Adipocyte (in vitro differentiated cells): ENCODE measurements around the gene DHX35.
"Not testable (repeated sequence)": the region's sequence is repeated elsewhere in the genome, so short reads cannot be mapped to it uniquely, and the experiment has no call there.

Source experiments
- DNase-seq: peaks from one replicate; pipeline ENCODE4 v3.0.0-alpha.2; 2015; ENCODE audit warnings: low read depth
- H3K27me3 ChIP-seq: replicated peaks from 2 replicates; pipeline ENCODE4 v1.7.0; 2013; ENCODE audit warnings: mild to moderate bottlenecking, low read length, moderate library complexity; ENCODE audit not compliant: control insufficient read depth, insufficient read depth
- H3K36me3 ChIP-seq: 2 replicates; pipeline ENCODE4 v1.7.0; 2013; ENCODE audit warnings: low read length, mild to moderate bottlenecking, moderate library complexity; ENCODE audit not compliant: control insufficient read depth, insufficient read depth, severe bottlenecking
- H3K4me1 ChIP-seq: 2 replicates; pipeline ENCODE4 v1.7.0; 2013; ENCODE audit warnings: mild to moderate bottlenecking, low read length, moderate library complexity; ENCODE audit not compliant: control insufficient read depth, insufficient read depth
- H3K4me3 ChIP-seq: 2 replicates; pipeline ENCODE4 v1.7.0; 2013; ENCODE audit warnings: mild to moderate bottlenecking, low read length, moderate library complexity
- H3K9ac ChIP-seq: 2 replicates; pipeline ENCODE4 v1.7.0; 2013; ENCODE audit warnings: mild to moderate bottlenecking, low read length, moderate library complexity
- H3K9me3 ChIP-seq: 2 replicates; pipeline ENCODE4 v1.7.0; 2013; ENCODE audit warnings: mild to moderate bottlenecking, low read length, moderate library complexity; ENCODE audit not compliant: control insufficient read depth

DHX35 gene

DNA sequence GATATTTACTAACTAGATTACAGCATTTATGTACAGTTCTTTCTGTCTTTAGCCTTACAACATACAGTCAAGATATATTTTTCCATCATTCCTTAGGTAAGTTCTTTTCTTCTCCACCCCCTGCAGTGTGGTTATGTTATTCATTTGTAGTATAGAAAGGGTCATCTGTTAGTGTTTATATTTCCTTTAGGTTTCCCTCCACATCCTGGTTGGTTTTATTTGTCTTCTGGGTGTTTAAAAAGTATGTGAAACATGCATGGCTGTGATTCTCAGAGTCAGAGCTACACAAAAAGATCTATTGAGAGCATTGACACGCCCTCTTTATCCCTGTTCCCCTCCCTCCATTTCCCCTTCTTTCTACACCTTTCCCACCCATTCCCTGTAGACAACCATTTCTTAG lies 20.1 kb downstream of the DHX35 start:
- peaks cover 15% of the 10 kb centered on the region for H3K36me3 ChIP-seq
- H3K9me3 ChIP-seq: no peaks in the 10 kb centered on the region
- H3K9ac ChIP-seq: no peak overlapping the region
- H3K4me3 ChIP-seq: no peak overlapping the region
- no peaks in the 10 kb centered on the region for H3K27me3 ChIP-seq
- peaks cover 26% of the 10 kb centered on the region for H3K4me1 ChIP-seq
- DNase-seq: peak; percentile 9

DNA sequence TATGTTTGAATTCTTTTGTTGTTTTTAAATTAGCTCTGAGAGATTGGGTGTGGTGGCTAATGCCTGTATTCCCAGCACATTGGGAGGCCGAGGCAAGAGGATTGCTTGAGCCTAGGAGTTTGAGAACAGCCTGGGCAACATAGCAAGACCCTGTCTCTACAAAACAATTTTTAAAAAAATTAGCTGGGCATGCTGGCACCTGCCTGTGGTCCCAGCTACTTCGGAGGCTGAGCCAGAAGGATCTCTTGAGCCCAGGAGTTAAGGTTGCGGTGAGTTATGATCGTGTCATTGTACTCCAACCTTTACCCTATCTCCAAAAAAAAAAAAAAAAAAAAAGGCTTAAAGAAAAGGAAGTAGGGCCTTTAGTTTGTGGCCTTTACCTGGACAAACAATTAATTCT lies 22.9 kb downstream of the DHX35 start:
- peaks cover 18% of the 10 kb centered on the region for H3K36me3 ChIP-seq
- no peaks in the 10 kb centered on the region for H3K27me3 ChIP-seq
- no peaks in the 10 kb centered on the region for H3K9me3 ChIP-seq
- peak overlapping the region; percentile 36 for H3K4me3 ChIP-seq
- no peak for DNase-seq
- H3K4me1 ChIP-seq: peaks cover 26% of the 10 kb centered on the region
- H3K9ac ChIP-seq: peak overlapping the region; percentile 57

DNA sequence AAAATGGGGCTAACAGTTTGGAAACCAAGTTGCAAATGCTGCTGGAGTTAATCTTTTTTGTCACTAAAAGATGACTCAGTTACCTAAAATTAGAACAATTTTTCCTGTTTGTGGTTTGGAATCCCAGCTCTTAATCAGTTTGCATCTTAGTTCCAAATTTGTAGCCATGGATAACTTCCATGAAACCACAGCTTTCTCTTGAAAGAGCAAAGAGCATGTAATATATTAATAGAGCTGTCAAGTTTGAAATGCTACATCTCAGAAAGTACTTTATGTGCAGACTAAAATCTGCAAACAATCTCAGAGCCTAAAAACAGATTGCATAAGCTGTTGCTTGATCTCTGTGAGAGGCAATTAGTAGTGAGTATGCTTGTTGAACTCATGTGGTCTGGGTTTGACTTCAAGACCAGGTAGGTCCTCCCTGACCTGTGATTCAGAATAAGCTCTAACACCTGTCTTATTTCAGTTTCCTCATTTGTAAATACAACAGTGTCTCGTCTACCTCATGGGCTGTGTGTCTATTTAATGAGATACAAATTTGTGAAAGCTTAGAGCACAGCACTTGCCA lies 23.5 kb downstream of the DHX35 start:
- peak overlapping the region; percentile 57 for H3K9ac ChIP-seq
- peaks cover 26% of the 10 kb centered on the region for H3K4me1 ChIP-seq
- no peaks in the 10 kb centered on the region for H3K9me3 ChIP-seq
- H3K36me3 ChIP-seq: peaks cover 16% of the 10 kb centered on the region
- no peaks in the 10 kb centered on the region for H3K27me3 ChIP-seq
- DNase-seq: peak; percentile 69
- H3K4me3 ChIP-seq: peak overlapping the region; percentile 36

DNA sequence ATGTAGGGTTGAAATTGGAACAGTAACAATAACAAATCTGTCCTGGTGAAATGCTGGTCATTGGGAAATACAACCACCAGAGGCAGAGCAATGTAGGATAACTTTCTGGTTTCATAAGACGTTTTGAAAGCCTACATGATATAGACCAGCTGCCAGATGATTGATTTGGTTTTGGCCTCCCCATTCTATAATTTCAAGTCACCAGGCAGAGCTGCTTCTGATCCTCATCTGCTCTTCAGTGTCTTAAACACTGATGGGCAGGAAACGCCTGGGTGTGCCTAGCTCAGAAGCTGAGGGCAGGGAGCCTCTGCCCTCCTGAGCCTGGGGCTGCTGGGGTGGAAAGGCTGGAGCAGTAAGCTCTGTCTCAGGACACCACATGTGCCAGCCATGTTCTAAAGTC lies 24.5 kb downstream of the DHX35 start:
- Histone ChIP-seq H3K36me3 (peaks cover 17% of the 10 kb centered on the region), H3K4me3 (no peak overlapping the region), H3K4me1 (peaks cover 26% of the 10 kb centered on the region), H3K9me3 (no peaks in the 10 kb centered on the region), H3K27me3 (no peaks in the 10 kb centered on the region), H3K9ac (no peak overlapping the region)
- DNase-seq: peak; percentile 44

DNA sequence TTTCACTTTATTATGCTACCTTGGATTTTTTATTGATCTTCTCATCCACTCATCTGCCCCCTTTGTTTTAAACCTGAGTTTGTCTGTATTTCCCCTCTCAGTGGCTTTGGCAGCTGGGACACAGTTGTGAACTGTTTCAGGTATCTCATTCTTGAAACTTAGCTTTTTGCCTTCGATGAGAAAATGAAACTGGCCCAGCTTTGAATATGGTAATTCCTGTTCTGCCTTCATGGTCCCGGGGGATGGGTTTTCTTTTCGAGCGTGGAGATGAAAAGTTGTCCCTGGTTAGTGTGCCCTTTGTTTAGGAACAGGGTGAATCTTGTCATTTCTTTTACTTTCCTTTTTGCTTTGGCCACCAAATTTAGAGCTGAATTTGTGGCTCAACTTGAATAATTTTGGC lies 25.6 kb downstream of the DHX35 start:
- no peaks in the 10 kb centered on the region for H3K27me3 ChIP-seq
- H3K4me1 ChIP-seq: peaks cover 26% of the 10 kb centered on the region
- H3K4me3 ChIP-seq: no peak overlapping the region
- H3K9ac ChIP-seq: no peak overlapping the region
- H3K9me3 ChIP-seq: no peaks in the 10 kb centered on the region
- DNase-seq: no peak
- peaks cover 26% of the 10 kb centered on the region for H3K36me3 ChIP-seq

DNA sequence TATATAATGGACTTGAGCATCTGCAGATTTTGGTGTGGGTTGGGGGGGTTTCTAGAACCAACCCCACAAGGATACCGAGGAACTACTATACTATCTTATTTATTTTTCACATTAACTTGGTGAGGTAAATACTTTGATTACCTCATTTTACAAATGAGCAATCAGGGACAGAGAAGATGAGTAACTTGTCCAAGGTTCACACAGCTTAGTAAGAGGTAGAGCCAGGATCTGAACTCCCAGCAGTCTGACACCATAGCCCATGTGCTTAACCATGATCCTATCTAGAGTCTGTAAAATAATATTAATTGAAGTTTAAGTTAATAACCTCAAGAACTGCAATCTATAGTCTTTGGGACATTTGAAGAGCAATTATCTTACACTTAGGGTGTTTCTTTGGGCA lies 28.6 kb downstream of the DHX35 start:
- H3K9me3 ChIP-seq: no peaks in the 10 kb centered on the region
- H3K36me3 ChIP-seq: peaks cover 38% of the 10 kb centered on the region
- peaks cover 13% of the 10 kb centered on the region for H3K4me1 ChIP-seq
- H3K27me3 ChIP-seq: no peaks in the 10 kb centered on the region
- H3K9ac ChIP-seq: no peak overlapping the region
- H3K4me3 ChIP-seq: no peak overlapping the region
- no peak for DNase-seq

DNA sequence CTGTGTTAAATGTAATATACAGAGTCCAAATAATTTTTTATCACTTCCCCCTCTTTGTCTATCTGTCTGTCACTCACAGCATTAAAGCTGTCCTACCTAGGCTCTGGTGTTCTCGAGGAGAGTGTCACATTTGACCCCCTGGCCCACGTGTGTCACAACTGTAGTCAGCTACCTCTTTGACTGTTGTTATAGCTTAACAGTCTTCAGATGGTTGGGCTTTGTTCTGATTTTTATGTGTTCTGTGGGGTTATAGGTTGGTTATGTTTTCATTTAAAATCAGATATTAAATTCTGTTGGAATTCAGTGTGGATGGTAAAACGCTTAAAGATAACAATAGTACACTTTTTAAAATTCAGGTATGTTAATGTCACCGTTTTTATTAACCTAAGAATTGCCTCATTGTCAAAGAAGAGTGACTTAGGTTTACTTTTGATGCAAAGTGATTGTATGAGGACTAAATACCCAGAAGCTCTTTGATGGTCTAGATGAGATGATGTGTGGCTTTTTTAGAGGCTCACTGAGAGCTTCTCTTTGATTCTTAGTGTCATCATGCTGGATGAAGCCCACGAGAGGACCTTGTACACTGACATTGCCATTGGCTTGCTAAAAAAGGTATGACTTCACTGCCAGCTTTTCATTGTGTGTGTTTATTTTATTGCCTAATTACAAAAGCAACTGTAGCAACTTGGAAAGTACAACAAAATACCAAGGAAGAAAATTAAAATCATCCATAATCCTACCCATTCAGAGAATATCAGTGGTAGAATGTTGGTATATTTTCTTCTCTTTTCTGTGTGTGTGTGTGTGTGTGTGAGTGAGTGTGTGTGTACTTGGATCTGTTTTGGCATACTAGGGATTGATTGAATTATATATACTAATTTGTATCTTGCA lies 29.9 kb downstream of the DHX35 start:
- DNase-seq: no peak
- H3K27me3 ChIP-seq: no peaks in the 10 kb centered on the region
- H3K4me1 ChIP-seq: no peaks in the 10 kb centered on the region
- peaks cover 46% of the 10 kb centered on the region for H3K36me3 ChIP-seq
- H3K9ac ChIP-seq: no peak overlapping the region
- H3K9me3 ChIP-seq: no peaks in the 10 kb centered on the region
- no peak overlapping the region for H3K4me3 ChIP-seq

DNA sequence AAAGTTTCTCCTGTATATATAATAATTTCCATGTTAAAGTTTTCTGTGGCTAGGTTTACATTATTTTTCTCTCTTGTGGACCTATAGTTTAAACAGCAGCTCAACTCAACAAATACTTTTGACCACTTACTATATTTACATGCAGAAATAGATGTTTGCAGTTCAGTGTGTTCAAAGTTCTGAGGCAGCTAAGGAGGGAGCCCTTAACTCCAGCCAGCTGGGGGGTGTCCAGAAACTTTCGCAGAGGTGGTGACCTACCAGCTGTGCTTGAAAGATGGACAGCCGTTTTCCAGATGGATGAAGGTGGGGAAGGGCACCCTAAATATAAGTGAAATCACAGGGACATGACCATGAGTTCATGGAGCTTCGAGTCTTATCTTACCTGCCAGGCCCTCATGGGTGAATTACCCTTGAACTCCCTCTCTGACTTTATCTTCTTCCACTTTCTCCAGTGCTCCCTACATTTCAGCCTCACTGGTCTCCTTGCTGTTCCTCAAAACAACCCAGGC lies 33.4 kb downstream of the DHX35 start:
- Histone ChIP-seq H3K9me3 (no peaks in the 10 kb centered on the region), H3K27me3 (no peaks in the 10 kb centered on the region), H3K9ac (no peak overlapping the region), H3K36me3 (peaks cover 59% of the 10 kb centered on the region), H3K4me3 (no peak overlapping the region), H3K4me1 (no peaks in the 10 kb centered on the region)
- no peak for DNase-seq

DNA sequence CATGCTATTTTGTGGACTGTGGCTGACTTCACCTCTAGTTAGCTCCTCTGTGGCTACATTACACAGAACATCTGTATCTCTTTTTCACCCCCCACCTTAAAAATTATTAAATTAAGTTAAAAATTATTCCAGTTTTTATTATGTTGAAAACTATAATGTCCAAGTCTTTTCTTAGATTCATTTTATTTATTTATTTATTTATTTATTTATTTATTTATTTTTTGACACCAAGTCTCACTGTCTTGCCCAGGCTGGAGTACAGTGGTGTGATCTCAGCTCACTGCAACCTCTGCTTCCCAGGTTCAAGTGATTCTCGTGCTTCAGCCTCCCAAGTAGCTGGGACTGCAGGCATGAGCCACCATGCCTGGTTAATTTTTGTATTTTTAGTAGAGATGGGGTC lies 34.7 kb downstream of the DHX35 start:
- H3K9me3 ChIP-seq, DNase-seq, H3K27me3 ChIP-seq, H3K4me1 ChIP-seq, H3K4me3 ChIP-seq, H3K9ac ChIP-seq: not testable (repeated sequence)
- peaks cover 69% of the 10 kb centered on the region for H3K36me3 ChIP-seq

DNA sequence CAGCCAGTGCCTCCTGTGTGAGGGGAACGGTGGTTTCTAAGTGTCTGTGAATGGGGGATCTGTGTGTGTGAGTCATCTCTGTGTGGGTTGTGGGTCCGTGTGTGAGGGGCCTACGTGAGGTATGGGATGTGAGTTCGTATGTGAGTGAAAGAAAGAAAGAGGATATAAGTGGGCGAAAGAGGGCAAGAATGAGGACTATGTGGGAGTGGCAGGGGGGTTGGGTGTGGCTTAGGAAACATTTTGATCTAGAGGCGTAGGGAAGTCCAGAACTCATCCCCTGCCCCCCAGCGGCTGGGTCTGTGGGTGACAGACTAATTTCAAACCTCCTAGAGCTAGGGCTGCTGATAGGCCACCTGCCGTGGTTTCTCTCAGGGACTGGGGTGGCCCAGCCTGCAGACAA lies 35.5 kb downstream of the DHX35 start:
- Histone ChIP-seq H3K36me3 (peaks cover 70% of the 10 kb centered on the region), H3K4me1 (no peaks in the 10 kb centered on the region), H3K9ac (no peak overlapping the region), H3K9me3 (no peaks in the 10 kb centered on the region), H3K27me3 (no peaks in the 10 kb centered on the region), H3K4me3 (no peak overlapping the region)
- no peak for DNase-seq

DNA sequence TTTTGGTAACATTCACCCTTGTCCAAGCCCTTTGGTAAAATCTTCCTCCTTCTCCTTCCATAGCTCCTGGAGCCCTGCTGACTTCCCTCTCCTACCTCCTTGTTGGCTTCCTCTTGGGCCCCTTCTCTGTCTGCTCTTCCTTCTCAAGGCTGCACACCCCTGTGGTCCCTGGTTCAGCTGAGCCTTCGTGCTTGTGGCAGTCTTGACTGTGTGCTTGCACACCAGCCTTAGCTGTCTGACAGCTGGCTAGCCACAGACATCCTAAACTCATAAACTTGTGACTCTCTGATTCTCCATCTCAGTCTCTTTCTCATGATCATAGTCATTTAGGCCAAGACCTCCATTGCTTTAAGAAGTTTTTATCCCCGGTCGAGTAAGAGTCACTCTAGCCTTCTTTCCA lies 37.1 kb downstream of the DHX35 start:
- no peaks in the 10 kb centered on the region for H3K4me1 ChIP-seq
- H3K27me3 ChIP-seq: no peaks in the 10 kb centered on the region
- no peak for DNase-seq
- no peak overlapping the region for H3K9ac ChIP-seq
- no peaks in the 10 kb centered on the region for H3K9me3 ChIP-seq
- H3K36me3 ChIP-seq: peaks cover 83% of the 10 kb centered on the region
- H3K4me3 ChIP-seq: no peak overlapping the region
